Vagina (tissue), 2 donors: ENCODE measurements around the gene DDX56. TPM values are rescaled to one million over a fixed set of nuclear protein-coding genes. Genes with fewer than 3 reads are reported as not detected.
A peak's percentile ranks its signal among the peaks of the same experiment; 100 is the strongest.

Source experiments
- DNase-seq, 2 donors: peaks; one replicate each; pipeline ENCODE4 v3.0.0-alpha.2; 2017; ENCODE audit errors: extremely low spot score in 2 of 2
- H3K27ac ChIP-seq: fragments of 200-600 bp; sonication (generic); one replicate; pipeline ENCODE4 v1.5.1; 2019
- H3K27me3 ChIP-seq: fragments of 200-600 bp; sonication (generic); one replicate; pipeline ENCODE4 v1.5.1; 2019
- H3K36me3 ChIP-seq, 2 donors: fragments of 200-600 bp; sonication (generic); one replicate each; pipeline ENCODE4 v1.5.1; 2017 to 2019
- H3K4me1 ChIP-seq: fragments of 200-600 bp; sonication (generic); one replicate; pipeline ENCODE4 v1.5.1; 2019
- H3K4me3 ChIP-seq, 2 donors: fragments of 200-600 bp; sonication (generic); 1 replicate in 1 of 2; 2 replicates in 1 of 2; pipeline ENCODE4 v1.5.1; 2016 to 2019
- H3K9me3 ChIP-seq: fragments of 200-600 bp; sonication (generic); one replicate; pipeline ENCODE4 v1.5.1; 2019
- POLR2A ChIP-seq, 2 donors: fragments of 450-650 bp; IDR thresholded peaks; one replicate each; pipeline ENCODE4 v1.6.1; 2017; ENCODE audit warnings: antibody characterized with exemption in 2 of 2, mild to moderate bottlenecking in 2 of 2, moderate library complexity in 2 of 2
- POLR2AphosphoS5 ChIP-seq, 2 donors: sonication (generic); formaldehyde crosslinking; IDR thresholded peaks; one replicate each; pipeline ENCODE4 v1.9.0; 2017; ENCODE audit warnings: antibody characterized with exemption in 2 of 2, mild to moderate bottlenecking in 2 of 2, low read depth in 1 of 2; ENCODE audit not compliant: insufficient read depth in 1 of 2
- intact Hi-C: fragments of 100-400 bp; cut with DNase I; formaldehyde crosslinking; loops from one replicate; pipeline ENCODE4 v1.15.1; 2023
- total RNA-seq: library from RNA; depleted of rRNA; stranded (reverse); fragments of >200 nt; gene quantifications from one replicate; pipeline ENCODE4 v1.2.3, GENCODE V29; 2016
- TF ChIP-seq, protein P1 (sequence below), 3 experiments: fragments of 450-650 bp in 2 of 3; fragments of 200-600 bp in 1 of 3; sonication (generic) in 1 of 3; IDR thresholded peaks; one replicate each; pipeline ENCODE4 v1.5.1; 2017 to 2019; ENCODE audit warnings: antibody characterized with exemption in 3 of 3, mild to moderate bottlenecking in 2 of 3, moderate library complexity in 2 of 3

DDX56 gene
- total RNA-seq, 1 donor from 2014 or later, result 60.2 TPM

- H3K27ac ChIP-seq, result peak overlapping the region; percentile 47
- peaks cover 64% of the 10 kb centered on the region for H3K4me1 ChIP-seq
- TF ChIP-seq POLR2AphosphoS5 (IDR thresholded peaks at IDR 0.05; ENCODE audit: insufficient read depth in 1 of 2, low read depth in 1 of 2) (peak in 1 of 2 donors; percentile 68), POLR2A (IDR thresholded peaks at IDR 0.05) (no peak)
- no peak for DNase-seq
- no peaks in the 10 kb centered on the region for H3K27me3 ChIP-seq
- intact Hi-C loops, result no loop called here
- no peaks in the 10 kb centered on the region for H3K36me3 ChIP-seq
- no peaks in the 10 kb centered on the region for H3K9me3 ChIP-seq
- H3K4me3 ChIP-seq, result no peak overlapping the region
These were observed 45.0 kb upstream of the DDX56 start for GRCh38 chr7:44618753-44619152.

- TF ChIP-seq POLR2AphosphoS5 (IDR thresholded peaks at IDR 0.05; ENCODE audit: insufficient read depth in 1 of 2, low read depth in 1 of 2) (no peak), POLR2A (IDR thresholded peaks at IDR 0.05) (no peak)
- TF ChIP-seq, protein P1, sequence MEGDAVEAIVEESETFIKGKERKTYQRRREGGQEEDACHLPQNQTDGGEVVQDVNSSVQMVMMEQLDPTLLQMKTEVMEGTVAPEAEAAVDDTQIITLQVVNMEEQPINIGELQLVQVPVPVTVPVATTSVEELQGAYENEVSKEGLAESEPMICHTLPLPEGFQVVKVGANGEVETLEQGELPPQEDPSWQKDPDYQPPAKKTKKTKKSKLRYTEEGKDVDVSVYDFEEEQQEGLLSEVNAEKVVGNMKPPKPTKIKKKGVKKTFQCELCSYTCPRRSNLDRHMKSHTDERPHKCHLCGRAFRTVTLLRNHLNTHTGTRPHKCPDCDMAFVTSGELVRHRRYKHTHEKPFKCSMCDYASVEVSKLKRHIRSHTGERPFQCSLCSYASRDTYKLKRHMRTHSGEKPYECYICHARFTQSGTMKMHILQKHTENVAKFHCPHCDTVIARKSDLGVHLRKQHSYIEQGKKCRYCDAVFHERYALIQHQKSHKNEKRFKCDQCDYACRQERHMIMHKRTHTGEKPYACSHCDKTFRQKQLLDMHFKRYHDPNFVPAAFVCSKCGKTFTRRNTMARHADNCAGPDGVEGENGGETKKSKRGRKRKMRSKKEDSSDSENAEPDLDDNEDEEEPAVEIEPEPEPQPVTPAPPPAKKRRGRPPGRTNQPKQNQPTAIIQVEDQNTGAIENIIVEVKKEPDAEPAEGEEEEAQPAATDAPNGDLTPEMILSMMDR (IDR thresholded peaks at IDR 0.05), result no peak
- DNase-seq, result no peak
- Histone ChIP-seq H3K27me3 (no peaks in the 10 kb centered on the region), H3K4me1 (peaks cover 59% of the 10 kb centered on the region), H3K36me3 (no peaks in the 10 kb centered on the region), H3K9me3 (no peaks in the 10 kb centered on the region), H3K27ac (peak overlapping the region; percentile 47), H3K4me3 (no peak overlapping the region)
- intact Hi-C loops, result no loop called here
These were observed 44.3 kb upstream of the DDX56 start for GRCh38 chr7:44618045-44618444.

DNA sequence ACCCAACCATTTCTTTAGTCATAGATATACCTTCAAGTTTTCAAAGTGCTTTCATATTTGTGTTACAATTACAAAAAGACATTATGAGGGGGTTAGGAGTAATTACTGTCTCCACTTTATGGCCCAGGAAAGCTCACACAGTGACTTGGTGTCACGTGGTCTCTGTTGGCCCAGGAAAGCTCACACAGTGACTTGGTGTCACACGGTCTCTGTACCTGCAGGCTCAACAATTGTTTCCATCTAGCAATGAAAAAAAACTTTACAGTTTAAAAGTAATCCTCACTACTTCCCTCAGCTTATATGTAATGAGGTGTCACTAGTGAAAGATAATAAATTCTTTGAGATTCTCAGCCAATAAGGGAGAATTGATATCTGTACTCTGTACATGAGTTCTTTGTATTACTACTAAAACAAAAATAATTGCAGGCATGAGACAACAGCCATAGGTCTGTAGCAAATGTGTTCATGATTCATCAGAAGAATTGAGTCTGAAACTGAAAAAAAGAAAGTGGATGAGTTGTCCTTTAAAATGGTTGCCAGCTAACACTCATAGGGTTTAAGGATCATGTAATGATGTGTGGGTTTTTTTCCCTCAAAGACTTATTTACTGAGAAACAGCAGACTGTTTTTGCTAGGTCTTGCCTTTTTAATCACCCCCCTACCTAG is 43.6 kb upstream of the DDX56 start:
- Histone ChIP-seq H3K27ac (no peak overlapping the region), H3K4me3 (no peak overlapping the region), H3K27me3 (no peaks in the 10 kb centered on the region), H3K9me3 (no peaks in the 10 kb centered on the region), H3K4me1 (peaks cover 52% of the 10 kb centered on the region), H3K36me3 (no peaks in the 10 kb centered on the region)
- DNase-seq, result no peak
- TF ChIP-seq, protein P1 (IDR thresholded peaks at IDR 0.05), result no peak
- no peak for TF ChIP-seq POLR2AphosphoS5 (IDR thresholded peaks at IDR 0.05; ENCODE audit: insufficient read depth in 1 of 2, low read depth in 1 of 2)
- no peak for TF ChIP-seq POLR2A (IDR thresholded peaks at IDR 0.05)
- intact Hi-C loops, result no loop called here

GRCh38 chr7:44616545-44616944 is 42.8 kb upstream of the DDX56 start:
- no peaks in the 10 kb centered on the region for H3K27me3 ChIP-seq
- peaks cover 44% of the 10 kb centered on the region for H3K4me1 ChIP-seq
- H3K27ac ChIP-seq, result no peak overlapping the region
- DNase-seq, result no peak
- intact Hi-C loops, result no loop called here
- TF ChIP-seq POLR2AphosphoS5 (IDR thresholded peaks at IDR 0.05; ENCODE audit: insufficient read depth in 1 of 2, low read depth in 1 of 2) (no peak), POLR2A (IDR thresholded peaks at IDR 0.05) (no peak)
- TF ChIP-seq, protein P1 (IDR thresholded peaks at IDR 0.05), result no peak
- no peaks in the 10 kb centered on the region for H3K9me3 ChIP-seq
- no peaks in the 10 kb centered on the region for H3K36me3 ChIP-seq
- H3K4me3 ChIP-seq, result no peak overlapping the region

GRCh38 chr7:44615793-44616192 is 42.1 kb upstream of the DDX56 start:
- Histone ChIP-seq H3K27me3 (no peaks in the 10 kb centered on the region), H3K4me3 (no peak overlapping the region), H3K4me1 (peaks cover 36% of the 10 kb centered on the region), H3K27ac (no peak overlapping the region), H3K9me3 (no peaks in the 10 kb centered on the region), H3K36me3 (no peaks in the 10 kb centered on the region)
- intact Hi-C loops, result no loop called here
- no peak for TF ChIP-seq POLR2A (IDR thresholded peaks at IDR 0.05)
- TF ChIP-seq, protein P1 (IDR thresholded peaks at IDR 0.05), result no peak
- TF ChIP-seq POLR2AphosphoS5 (IDR thresholded peaks at IDR 0.05; ENCODE audit: insufficient read depth in 1 of 2, low read depth in 1 of 2), result no peak
- DNase-seq, result no peak
